Breast epithelium (tissue), 3 donors: ENCODE results near the gene PRAMEF18.
"Not testable (repeated sequence)": the region's sequence is repeated elsewhere in the genome, so short reads cannot be mapped to it uniquely, and the experiment has no call there.

Experiments
- POLR2A ChIP-seq: fragments of 450-650 bp; IDR thresholded peaks from one replicate; pipeline ENCODE4 v1.6.1; 2016; ENCODE audit warnings: antibody characterized with exemption, mild to moderate bottlenecking, moderate library complexity
- POLR2AphosphoS5 ChIP-seq, 3 donors: sonication (generic); formaldehyde crosslinking; IDR thresholded peaks; one replicate each; pipeline ENCODE4 v1.6.1; 2017; ENCODE audit warnings: antibody characterized with exemption in 3 of 3
- TF ChIP-seq, protein P1 (sequence below), 3 donors: fragments of 450-650 bp; IDR thresholded peaks; one replicate each; pipeline ENCODE4 v1.5.1; 2016 to 2017; ENCODE audit warnings: antibody characterized with exemption in 3 of 3, mild to moderate bottlenecking in 3 of 3, moderate library complexity in 3 of 3

DNA sequence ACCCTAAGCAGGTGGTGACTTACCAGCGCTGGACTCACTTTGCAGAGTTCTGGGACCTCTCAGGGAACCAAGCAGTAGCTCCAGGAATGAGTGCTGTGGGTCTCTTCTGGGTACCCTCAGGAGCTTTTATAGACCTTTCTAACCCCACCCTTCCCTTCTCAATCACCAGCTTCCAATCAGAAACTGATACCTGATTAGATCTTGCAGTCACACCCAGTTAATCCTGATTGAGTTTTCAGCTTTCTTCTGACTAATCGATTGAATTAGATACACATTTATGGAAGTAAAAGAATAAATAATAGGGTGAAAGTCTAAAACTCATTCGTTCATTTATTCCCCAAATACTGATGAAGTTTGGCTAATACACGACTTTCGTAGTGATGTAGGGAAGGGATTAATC lies 24.6 kb downstream of the PRAMEF18 start, which contains the start of gene PRAMEF13:
- TF ChIP-seq, protein P1, sequence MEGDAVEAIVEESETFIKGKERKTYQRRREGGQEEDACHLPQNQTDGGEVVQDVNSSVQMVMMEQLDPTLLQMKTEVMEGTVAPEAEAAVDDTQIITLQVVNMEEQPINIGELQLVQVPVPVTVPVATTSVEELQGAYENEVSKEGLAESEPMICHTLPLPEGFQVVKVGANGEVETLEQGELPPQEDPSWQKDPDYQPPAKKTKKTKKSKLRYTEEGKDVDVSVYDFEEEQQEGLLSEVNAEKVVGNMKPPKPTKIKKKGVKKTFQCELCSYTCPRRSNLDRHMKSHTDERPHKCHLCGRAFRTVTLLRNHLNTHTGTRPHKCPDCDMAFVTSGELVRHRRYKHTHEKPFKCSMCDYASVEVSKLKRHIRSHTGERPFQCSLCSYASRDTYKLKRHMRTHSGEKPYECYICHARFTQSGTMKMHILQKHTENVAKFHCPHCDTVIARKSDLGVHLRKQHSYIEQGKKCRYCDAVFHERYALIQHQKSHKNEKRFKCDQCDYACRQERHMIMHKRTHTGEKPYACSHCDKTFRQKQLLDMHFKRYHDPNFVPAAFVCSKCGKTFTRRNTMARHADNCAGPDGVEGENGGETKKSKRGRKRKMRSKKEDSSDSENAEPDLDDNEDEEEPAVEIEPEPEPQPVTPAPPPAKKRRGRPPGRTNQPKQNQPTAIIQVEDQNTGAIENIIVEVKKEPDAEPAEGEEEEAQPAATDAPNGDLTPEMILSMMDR (IDR thresholded peaks at IDR 0.05): not testable (repeated sequence)
- TF ChIP-seq POLR2AphosphoS5 (IDR thresholded peaks at IDR 0.05); POLR2A: not testable (repeated sequence)
